Gastroesophageal sphincter (tissue), 4 donors: Measurements from ENCODE around the gene CCNH. TPM values are rescaled to one million over a fixed set of nuclear protein-coding genes. Genes with fewer than 3 reads are reported as not detected.

Experiments used
- ATAC-seq: fragments of 150-250 bp; one replicate; pipeline ENCODE4 v1.9.1; 2016; ENCODE audit warnings: mild to moderate bottlenecking, moderate library complexity
- H3K27ac ChIP-seq, 4 donors: fragments of 200-600 bp; sonication (generic) in 3 of 4; 1 replicate in 3 of 4; 2 replicates in 1 of 4; pipeline ENCODE4 v1.5.1; 2016 to 2019
- H3K27me3 ChIP-seq: fragments of 200-600 bp; sonication (generic); one replicate; pipeline ENCODE4 v1.5.1; 2019
- H3K36me3 ChIP-seq, 2 donors: fragments of 200-600 bp; sonication (generic); one replicate each; pipeline ENCODE4 v1.5.1; 2019; ENCODE audit warnings: control low read depth in 1 of 2
- H3K4me1 ChIP-seq, 3 donors: fragments of 200-600 bp; sonication (generic); 1 replicate in 2 of 3; 2 replicates in 1 of 3; pipeline ENCODE4 v1.5.1; 2016 to 2019; ENCODE audit warnings: control low read depth in 2 of 3
- H3K4me3 ChIP-seq, 2 donors: fragments of 200-600 bp; sonication (generic); one replicate each; pipeline ENCODE4 v1.5.1; 2019; ENCODE audit warnings: mild to moderate bottlenecking in 1 of 2, moderate library complexity in 1 of 2
- H3K9me3 ChIP-seq, 3 donors: fragments of 200-600 bp; sonication (generic); one replicate each; pipeline ENCODE4 v1.5.1; 2017 to 2019; ENCODE audit warnings: control low read depth in 2 of 3
- CTCF ChIP-seq, 4 experiments: fragments of 200-600 bp in 2 of 4; fragments of 450-650 bp in 2 of 4; sonication (generic) in 1 of 4; IDR thresholded peaks; one replicate each; pipeline ENCODE4 v1.5.1; 2017 to 2019; ENCODE audit warnings: antibody characterized with exemption in 4 of 4, mild to moderate bottlenecking in 2 of 4, moderate library complexity in 2 of 4
- EP300 ChIP-seq: sonication (generic); formaldehyde crosslinking; IDR thresholded peaks from one replicate; pipeline ENCODE4 v1.6.1; 2017; ENCODE audit warnings: antibody characterized with exemption, mild to moderate bottlenecking
- POLR2A ChIP-seq, 2 donors: fragments of 450-650 bp; IDR thresholded peaks; one replicate each; pipeline ENCODE4 v1.6.1; 2017; ENCODE audit warnings: antibody characterized with exemption in 2 of 2, mild to moderate bottlenecking in 2 of 2, moderate library complexity in 1 of 2
- POLR2AphosphoS5 ChIP-seq: sonication (generic); formaldehyde crosslinking; IDR thresholded peaks from one replicate; pipeline ENCODE4 v1.6.1; 2017; ENCODE audit warnings: antibody characterized with exemption
- WGBS, 2 donors: methylation state at CpG; one replicate each; pipeline ENCODE4 v1.1.5; 2018; ENCODE audit warnings: low coverage in 1 of 2; 5-methylcytosine and 5-hydroxymethylcytosine counted together
- total RNA-seq, 4 donors: library from RNA; depleted of rRNA; stranded (reverse); fragments of >200 nt; gene quantifications; one replicate each; pipeline ENCODE4 v1.1.0, GENCODE V29; 2016

CCNH gene
- total RNA-seq, 4 donors from 2014 or later, result 32.0 to 125 (median 81.0) TPM

- Histone ChIP-seq H3K4me3 (no peak overlapping the region), H3K27me3 (no peaks in the 10 kb centered on the region), H3K36me3 (peaks cover 0 to 65% of the 10 kb centered on the region in 2 donors), H3K9me3 (no peaks in the 10 kb centered on the region), H3K4me1 (no peaks in the 10 kb centered on the region), H3K27ac (no peak overlapping the region)
- peak; percentile 58 for ATAC-seq
- WGBS, 2 donors, result 73 to 79% methylated on average over 2 of the region's 2 CpGs
- TF ChIP-seq EP300 (no peak), POLR2A (IDR thresholded peaks at IDR 0.05) (no peak), CTCF (IDR thresholded peaks at IDR 0.05) (no peak), POLR2AphosphoS5 (no peak)
These were observed 51.7 kb downstream of the CCNH start for GRCh38 chr5:87361031-87361445.

GRCh38 chr5:87360132-87360531, 52.6 kb downstream of the CCNH start:
- ATAC-seq, result no peak

DNA sequence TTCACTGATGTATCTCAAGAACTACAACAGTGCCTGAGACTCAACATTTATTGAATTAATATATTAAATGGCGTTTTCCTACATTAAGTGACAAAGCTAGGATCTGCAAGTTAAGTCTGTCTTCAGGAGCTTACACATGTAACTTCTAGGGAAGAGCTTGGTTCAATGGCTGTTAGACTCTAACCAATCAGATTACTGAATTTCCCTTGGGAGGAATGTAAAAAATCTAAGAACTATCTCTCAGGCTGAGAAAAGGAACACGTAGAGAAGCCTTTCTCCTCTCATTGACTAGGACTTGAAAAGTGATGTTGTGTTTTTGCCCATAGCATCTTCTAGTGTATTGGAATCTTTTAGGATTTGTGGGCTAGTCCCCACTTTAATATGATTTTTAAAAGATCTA, 53.6 kb downstream of the CCNH start:
- ATAC-seq, result no peak
- H3K4me3 ChIP-seq, result no peak overlapping the region
- no peaks in the 10 kb centered on the region for H3K4me1 ChIP-seq
- no peaks in the 10 kb centered on the region for H3K9me3 ChIP-seq
- WGBS, 2 donors, result 93 to 100% methylated on average over 1 to 2 of the region's 2 CpGs
- H3K36me3 ChIP-seq, result peaks cover 0 to 65% of the 10 kb centered on the region in 2 donors
- TF ChIP-seq POLR2A (IDR thresholded peaks at IDR 0.05) (no peak), EP300 (no peak), POLR2AphosphoS5 (no peak), CTCF (IDR thresholded peaks at IDR 0.05) (no peak)
- H3K27me3 ChIP-seq, result no peaks in the 10 kb centered on the region
- no peak overlapping the region for H3K27ac ChIP-seq

More at GRCh38 chr5:87360132-87360531, 52.6 kb downstream of the CCNH start:
- H3K4me1 ChIP-seq, result no peaks in the 10 kb centered on the region
- WGBS, 2 donors, result 97 to 100% methylated on average over 5 to 10 of the region's 11 CpGs
- H3K27me3 ChIP-seq, result no peaks in the 10 kb centered on the region
- no peaks in the 10 kb centered on the region for H3K9me3 ChIP-seq
- TF ChIP-seq POLR2AphosphoS5 (no peak), CTCF (IDR thresholded peaks at IDR 0.05) (no peak), EP300 (no peak), POLR2A (IDR thresholded peaks at IDR 0.05) (no peak)
- H3K36me3 ChIP-seq, result peaks cover 0 to 65% of the 10 kb centered on the region in 2 donors
- H3K4me3 ChIP-seq, result no peak overlapping the region
- H3K27ac ChIP-seq, result no peak overlapping the region

- Histone ChIP-seq H3K36me3 (peaks cover 0 to 62% of the 10 kb centered on the region in 2 donors), H3K4me1 (no peaks in the 10 kb centered on the region), H3K27me3 (no peaks in the 10 kb centered on the region), H3K9me3 (no peaks in the 10 kb centered on the region), H3K27ac (no peak overlapping the region), H3K4me3 (no peak overlapping the region)
- WGBS, 2 donors, result 100% methylated on average over 1 of the region's 1 CpG
- TF ChIP-seq EP300, result no peak
- TF ChIP-seq CTCF (IDR thresholded peaks at IDR 0.05), result no peak
- no peak for TF ChIP-seq POLR2AphosphoS5
- no peak for TF ChIP-seq POLR2A (IDR thresholded peaks at IDR 0.05)
- no peak for ATAC-seq
These were observed 58.2 kb downstream of the CCNH start for GRCh38 chr5:87354496-87354895.

DNA sequence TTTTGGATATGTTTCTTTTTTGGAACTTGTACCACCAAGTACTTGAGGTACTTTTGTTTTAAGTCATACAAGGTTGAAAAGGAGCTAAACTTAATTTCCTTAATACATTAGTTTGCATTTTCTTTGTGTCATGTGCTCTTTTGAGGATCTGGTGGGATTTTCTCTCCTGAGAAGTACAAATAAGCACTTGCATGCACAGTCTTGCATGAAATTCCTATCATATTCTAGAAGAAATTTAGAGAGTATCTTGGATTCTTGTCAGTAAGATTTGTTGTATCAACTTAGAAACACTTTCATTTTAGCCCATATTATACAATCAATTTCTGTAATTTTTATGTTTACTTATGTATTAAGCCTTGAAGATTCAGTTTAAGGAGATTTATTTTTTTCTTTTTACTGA, 64.9 kb downstream of the CCNH start:
- H3K4me1 ChIP-seq, result no peaks in the 10 kb centered on the region
- H3K9me3 ChIP-seq, result no peaks in the 10 kb centered on the region
- no peak overlapping the region for H3K4me3 ChIP-seq
- TF ChIP-seq CTCF (IDR thresholded peaks at IDR 0.05) (no peak), EP300 (no peak), POLR2A (IDR thresholded peaks at IDR 0.05) (no peak)
- H3K36me3 ChIP-seq, result peaks cover 0 to 28% of the 10 kb centered on the region in 2 donors
- H3K27me3 ChIP-seq, result no peaks in the 10 kb centered on the region
- H3K27ac ChIP-seq, result no peak overlapping the region
- no peak for ATAC-seq
